Ascending aorta (tissue), 2 donors: Measurements from ENCODE around the gene CTSL. TPM values are rescaled to one million over a fixed set of nuclear protein-coding genes. Genes with fewer than 3 reads are reported as not detected.

ENCODE experiments used
- DNase-seq, 2 donors: peaks; one replicate each; pipeline ENCODE4 v3.0.0-alpha.2; 2019; ENCODE audit warnings: low spot score in 2 of 2
- H3K27ac ChIP-seq, 2 donors: fragments of 200-600 bp; sonication (generic); one replicate each; pipeline ENCODE4 v1.5.1; 2016 to 2017; ENCODE audit warnings: mild to moderate bottlenecking in 1 of 2
- H3K27me3 ChIP-seq: fragments of 200-600 bp; sonication (generic); one replicate; pipeline ENCODE4 v1.5.1; 2017
- H3K36me3 ChIP-seq, 2 donors: fragments of 200-600 bp; sonication (generic); one replicate each; pipeline ENCODE4 v1.5.1; 2016
- H3K4me1 ChIP-seq, 2 donors: fragments of 200-600 bp; sonication (generic); one replicate each; pipeline ENCODE4 v1.5.1; 2016 to 2017; ENCODE audit warnings: mild to moderate bottlenecking in 1 of 2
- H3K4me3 ChIP-seq, 2 donors: fragments of 200-600 bp; sonication (generic); one replicate each; pipeline ENCODE4 v1.5.1; 2016 to 2017; ENCODE audit warnings: mild to moderate bottlenecking in 1 of 2
- H3K9me3 ChIP-seq, 2 donors: fragments of 200-600 bp; sonication (generic); one replicate each; pipeline ENCODE4 v1.5.1; 2016
- CTCF ChIP-seq, 3 experiments: fragments of 200-600 bp in 2 of 3; fragments of 450-650 bp in 1 of 3; sonication (generic) in 2 of 3; IDR thresholded peaks; one replicate each; pipeline ENCODE4 v1.5.1; 2016 to 2019; ENCODE audit warnings: antibody characterized with exemption in 3 of 3, mild to moderate bottlenecking in 1 of 3, moderate library complexity in 1 of 3
- intact Hi-C: fragments of 100-400 bp; cut with DNase I; formaldehyde crosslinking; loops from one replicate; pipeline ENCODE4 v1.15.1; 2023
- total RNA-seq: library from RNA; depleted of rRNA; stranded (reverse); fragments of >200 nt; gene quantifications from one replicate; pipeline ENCODE4 v1.1.0, GENCODE V29; 2016

CTSL gene
- total RNA-seq, 1 donor from 2014 or later, result 97.8 TPM

GRCh38 chr9:87776481-87777379 is 50.8 kb downstream of the CTSL start:
- Histone ChIP-seq H3K4me3 (no peak overlapping the region), H3K36me3 (no peaks in the 10 kb centered on the region), H3K9me3 (no peaks in the 10 kb centered on the region), H3K27ac (no peak overlapping the region), H3K4me1 (no peaks in the 10 kb centered on the region), H3K27me3 (no peaks in the 10 kb centered on the region)
- TF ChIP-seq CTCF (IDR thresholded peaks at IDR 0.05), result no peak
- intact Hi-C loops, result no loop called here
- DNase-seq, result no peak

GRCh38 chr9:87778996-87779395 is 53.1 kb downstream of the CTSL start:
- Histone ChIP-seq H3K27me3 (no peaks in the 10 kb centered on the region), H3K4me1 (no peaks in the 10 kb centered on the region), H3K27ac (no peak overlapping the region), H3K9me3 (no peaks in the 10 kb centered on the region), H3K36me3 (no peaks in the 10 kb centered on the region), H3K4me3 (no peak overlapping the region)
- DNase-seq, result no peak
- intact Hi-C loops, result no loop called here
- TF ChIP-seq CTCF (IDR thresholded peaks at IDR 0.05), result no peak

Other genes starting within 250 kb of the CTSL start
- gene DAPK1, start 228.3 kb upstream of the CTSL start, total RNA-seq, result 17.8 TPM
- gene SPATA31E1, start 156.8 kb downstream of the CTSL start, total RNA-seq, result not detected
- not detected for gene SPATA31C1, start 191.8 kb downstream of the CTSL start, total RNA-seq
- gene CDK20, start 248.4 kb downstream of the CTSL start, total RNA-seq, result 3.1 TPM